Hepatocyte (in vitro differentiated cells): Measurements from ENCODE around the gene NRG2.

Experiments used
- CTCF ChIP-seq: fragments of 200-600 bp; sonication (generic); IDR thresholded peaks from 2 replicates; pipeline ENCODE4 v1.5.1; 2016; ENCODE audit warnings: antibody characterized with exemption, mild to moderate bottlenecking; ENCODE audit not compliant: poor library complexity
- EZH2 ChIP-seq: fragments of 200-600 bp; sonication (generic); IDR thresholded peaks from 2 replicates; pipeline ENCODE4 v1.6.1; 2016; ENCODE audit warnings: antibody characterized with exemption, mild to moderate bottlenecking, borderline replicate concordance
- EZH2phosphoT487 ChIP-seq: fragments of 200-600 bp; sonication (generic); IDR thresholded peaks from one replicate; pipeline ENCODE4 v1.6.1; 2018; ENCODE audit warnings: antibody characterized with exemption, mild to moderate bottlenecking, low read depth, moderate library complexity; ENCODE audit not compliant: unreplicated experiment, severe bottlenecking

DNA sequence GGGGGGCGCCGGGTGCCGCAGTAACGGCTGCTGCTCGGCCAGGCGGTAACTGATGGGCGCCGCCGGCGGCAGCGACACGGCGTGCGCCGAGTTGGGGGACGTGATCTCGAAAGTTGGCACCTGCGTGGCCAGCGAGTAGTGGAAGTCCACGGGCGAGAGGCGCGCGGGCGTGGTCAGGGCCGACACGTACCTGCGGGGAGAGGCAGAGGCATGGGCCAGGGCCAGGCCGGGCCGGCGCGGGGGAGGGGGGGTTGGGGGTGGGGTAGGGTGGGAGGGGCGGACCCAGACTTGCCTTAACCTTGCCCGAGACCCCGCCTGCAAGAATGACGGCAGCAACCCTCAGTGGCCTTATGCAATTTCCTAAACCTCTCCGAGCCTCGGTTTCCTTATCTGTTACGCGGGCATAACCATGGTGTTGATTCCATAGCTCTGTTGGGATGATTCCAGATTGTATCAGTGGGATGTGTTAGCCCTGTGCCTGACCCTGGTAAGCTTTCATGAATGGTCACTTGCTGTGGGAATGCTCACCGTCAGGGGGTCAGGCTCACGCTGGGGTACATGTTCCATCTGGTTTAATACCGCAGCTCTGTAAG, 194.5 kb downstream of the NRG2 start:
- TF ChIP-seq CTCF = no peak
- no peak for TF ChIP-seq EZH2
- TF ChIP-seq EZH2phosphoT487 = no peak
